C4-2B (cell line): ENCODE data around the gene MSANTD3.

ENCODE experiments used
- ZFX ChIP-seq: fragments of 450-650 bp; IDR thresholded peaks from 2 replicates; pipeline ENCODE4 v1.6.1; 2017
- TF ChIP-seq, protein P1 (sequence below): fragments of 450-650 bp; conservative IDR thresholded peaks from 2 replicates; pipeline ENCODE4 v1.5.1; 2017; ENCODE audit warnings: mild to moderate bottlenecking

DNA sequence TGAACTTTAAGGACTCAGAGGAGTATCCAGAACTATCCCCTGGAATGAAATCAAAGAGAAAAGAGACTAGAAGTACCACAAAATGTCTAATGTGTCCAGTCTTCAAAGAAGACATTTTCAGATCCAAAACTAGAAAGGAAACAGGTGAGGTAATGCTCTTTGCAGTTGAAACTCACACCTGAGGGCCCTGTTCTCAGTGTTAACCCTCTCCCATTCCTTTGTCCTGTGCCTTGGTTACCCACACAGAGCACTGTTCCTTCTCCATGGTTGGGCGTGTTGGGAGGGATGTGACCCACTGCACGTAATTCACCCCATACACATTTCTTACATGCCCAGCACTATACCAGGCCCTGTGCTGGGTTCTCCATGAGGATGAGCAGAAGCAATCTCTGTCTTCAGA, 21.3 kb downstream of the MSANTD3 start:
- TF ChIP-seq, protein P1, sequence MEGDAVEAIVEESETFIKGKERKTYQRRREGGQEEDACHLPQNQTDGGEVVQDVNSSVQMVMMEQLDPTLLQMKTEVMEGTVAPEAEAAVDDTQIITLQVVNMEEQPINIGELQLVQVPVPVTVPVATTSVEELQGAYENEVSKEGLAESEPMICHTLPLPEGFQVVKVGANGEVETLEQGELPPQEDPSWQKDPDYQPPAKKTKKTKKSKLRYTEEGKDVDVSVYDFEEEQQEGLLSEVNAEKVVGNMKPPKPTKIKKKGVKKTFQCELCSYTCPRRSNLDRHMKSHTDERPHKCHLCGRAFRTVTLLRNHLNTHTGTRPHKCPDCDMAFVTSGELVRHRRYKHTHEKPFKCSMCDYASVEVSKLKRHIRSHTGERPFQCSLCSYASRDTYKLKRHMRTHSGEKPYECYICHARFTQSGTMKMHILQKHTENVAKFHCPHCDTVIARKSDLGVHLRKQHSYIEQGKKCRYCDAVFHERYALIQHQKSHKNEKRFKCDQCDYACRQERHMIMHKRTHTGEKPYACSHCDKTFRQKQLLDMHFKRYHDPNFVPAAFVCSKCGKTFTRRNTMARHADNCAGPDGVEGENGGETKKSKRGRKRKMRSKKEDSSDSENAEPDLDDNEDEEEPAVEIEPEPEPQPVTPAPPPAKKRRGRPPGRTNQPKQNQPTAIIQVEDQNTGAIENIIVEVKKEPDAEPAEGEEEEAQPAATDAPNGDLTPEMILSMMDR, result no peak
- no peak for TF ChIP-seq ZFX
